Right cardiac atrium (tissue), 5 donors: Measurements from ENCODE around the gene VEPH1. TPM values are rescaled to one million over a fixed set of nuclear protein-coding genes. Genes with fewer than 3 reads are reported as not detected.
A peak's percentile ranks its signal among the peaks of the same experiment; 100 is the strongest.

Experiments used
- ATAC-seq, 2 donors: fragments of 200-7000 bp; cut with Tn5 transposase; one replicate each; pipeline versions ENCODE4 v1.8.0 to v1.9.1; 2020; ENCODE audit warnings: moderate library complexity in 2 of 2, mild to moderate bottlenecking in 1 of 2
- DNase-seq, 3 donors: peaks; one replicate each; pipeline ENCODE4 v3.0.0-alpha.2; 2020
- H3K27ac ChIP-seq: one replicate; pipeline ENCODE4 v1.5.1; 2013; ENCODE audit warnings: mild to moderate bottlenecking, low read length, control low read depth, moderate library complexity
- H3K27me3 ChIP-seq: one replicate; pipeline ENCODE4 v1.6.1; 2013; ENCODE audit not compliant: control insufficient read depth, insufficient read depth
- H3K4me1 ChIP-seq: one replicate; pipeline ENCODE4 v1.6.1; 2013; ENCODE audit warnings: low read length; ENCODE audit not compliant: control insufficient read depth, insufficient read depth
- H3K4me3 ChIP-seq: one replicate; pipeline ENCODE4 v1.5.1; 2013; ENCODE audit warnings: low read length, control low read depth
- H3K9me3 ChIP-seq: one replicate; pipeline ENCODE4 v1.6.1; 2013; ENCODE audit warnings: low read length; ENCODE audit not compliant: control insufficient read depth
- WGBS: extraction: QIAGEN DNeasy Blood & Tissue Kit; methylation state at CpG from one replicate; pipeline ENCODE4 v1.1.7; 2013; 5-methylcytosine and 5-hydroxymethylcytosine counted together
- intact Hi-C, 4 donors: fragments of 100-400 bp; cut with DNase I; formaldehyde crosslinking; loops; one replicate each; pipeline versions ENCODE4 v1.11.0 to v1.14.0; 2022 to 2023
- polyA plus RNA-seq: library from polyadenylated mRNA; stranded (reverse); fragments of 200-250 nt; gene quantifications from one replicate; pipeline ENCODE4 v1.2.3, GENCODE V29; 2013
- total RNA-seq, 4 donors: library from RNA; stranded (reverse); fragmentation: NEBNext Ultra II Directional; extraction: Animal tissue kit (Norgen Biotek cat#: 25700); gene quantifications; one replicate each; pipeline ENCODE4 v1.2.1, GENCODE V29; 2021
- donor health status: healthy with polysubstance abuse.
- donor health status: DM: no; HTN: yes; CAD: no.
- donor health status: DM: no; HTN: no; CAD: no.
- donor health status: DM: no; HTN: yes; CAD: no; lungs with severe emphysema.
- donor health status: DM: yes; HTN: yes; CAD: no.

Gene VEPH1
- total and polyA plus RNA-seq, 5 donors: 0.22 to 0.26 (median 0.25) TPM; not detected in 2

DNA sequence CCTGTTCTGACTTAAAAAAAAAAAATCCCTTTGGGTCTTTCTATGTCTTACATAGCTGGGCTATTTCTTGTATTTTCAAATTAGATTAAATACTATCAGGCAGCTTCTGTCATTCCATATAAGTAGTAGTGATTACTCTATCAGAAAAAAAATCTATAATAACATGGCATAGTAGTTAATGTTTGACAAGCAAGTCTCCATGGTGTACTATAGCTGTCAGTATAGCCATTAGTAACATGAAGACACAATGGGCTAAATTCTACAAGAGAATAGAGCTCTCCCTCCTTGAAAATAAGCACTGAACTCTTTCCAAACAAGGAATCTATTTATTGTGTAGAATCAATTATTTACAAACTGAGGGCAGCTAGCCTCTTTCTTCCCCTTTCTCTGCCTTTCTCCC lies 19.4 kb upstream of the VEPH1 start:
- Histone ChIP-seq H3K4me1 (no peaks in the 10 kb centered on the region), H3K27ac (no peak overlapping the region), H3K4me3 (no peak overlapping the region), H3K27me3 (no peaks in the 10 kb centered on the region), H3K9me3 (no peaks in the 10 kb centered on the region)
- DNase-seq: no peak
- no peak for ATAC-seq
- intact Hi-C loops: no loop called here

- Histone ChIP-seq H3K4me1 (no peaks in the 10 kb centered on the region), H3K9me3 (no peaks in the 10 kb centered on the region), H3K27me3 (no peaks in the 10 kb centered on the region), H3K27ac (no peak overlapping the region), H3K4me3 (no peak overlapping the region)
- ATAC-seq (peak in 1 of 2 donors; percentile 68), DNase-seq (no peak)
- intact Hi-C loops: no loop called here
These were observed 17.4 kb upstream of the VEPH1 start for GRCh38 chr3:157520485-157521150.

DNA sequence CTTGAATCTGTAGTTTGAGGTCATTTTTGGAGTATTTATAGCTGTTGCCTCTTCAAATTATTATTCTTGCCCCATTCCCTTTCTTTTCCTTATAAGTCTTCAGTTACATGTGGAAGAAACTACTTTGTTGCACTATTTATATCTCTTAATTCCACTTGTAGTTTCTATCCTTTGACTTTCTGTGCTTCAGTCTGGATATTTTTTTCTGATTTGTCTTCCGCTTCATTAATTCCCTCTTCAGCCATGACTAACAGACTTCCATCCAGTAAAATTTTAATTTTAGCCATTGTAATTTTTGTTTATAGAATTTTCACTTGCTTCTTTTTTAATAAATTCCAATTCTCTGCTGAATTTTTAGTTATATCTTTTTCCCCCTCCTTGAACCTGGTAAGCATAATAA lies 15.7 kb upstream of the VEPH1 start:
- intact Hi-C loops: no loop called here
- DNase-seq (no peak), ATAC-seq (no peak)
- 93% methylated on average over 1 of the region's 1 CpG for WGBS
- Histone ChIP-seq H3K4me1 (no peaks in the 10 kb centered on the region), H3K27me3 (no peaks in the 10 kb centered on the region), H3K9me3 (no peaks in the 10 kb centered on the region), H3K27ac (no peak overlapping the region), H3K4me3 (no peak overlapping the region)

DNA sequence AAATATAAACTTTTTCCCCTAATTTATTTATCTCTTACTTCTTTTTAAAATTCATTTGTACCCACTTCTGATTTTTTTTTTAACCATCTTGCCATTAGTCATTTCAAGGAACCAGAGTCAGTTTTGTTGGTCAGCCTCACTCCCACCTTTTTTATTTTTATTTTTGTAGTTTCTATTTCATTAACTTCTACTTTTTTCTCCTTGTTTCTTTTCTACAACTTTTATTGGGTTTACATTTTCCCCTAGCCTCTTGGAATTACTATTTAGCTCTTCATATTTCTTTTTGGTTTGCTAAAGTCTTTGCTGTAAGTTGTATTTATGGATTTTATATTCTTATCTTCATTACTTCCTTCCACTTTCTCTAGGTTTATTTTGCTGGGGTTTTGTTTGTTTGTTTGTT lies 13.7 kb upstream of the VEPH1 start:
- H3K27me3 ChIP-seq: no peaks in the 10 kb centered on the region
- H3K4me3 ChIP-seq: no peak overlapping the region
- H3K27ac ChIP-seq: no peak overlapping the region
- no peaks in the 10 kb centered on the region for H3K4me1 ChIP-seq
- DNase-seq (no peak), ATAC-seq (no peak)
- intact Hi-C loops: no loop called here
- no peaks in the 10 kb centered on the region for H3K9me3 ChIP-seq

DNA sequence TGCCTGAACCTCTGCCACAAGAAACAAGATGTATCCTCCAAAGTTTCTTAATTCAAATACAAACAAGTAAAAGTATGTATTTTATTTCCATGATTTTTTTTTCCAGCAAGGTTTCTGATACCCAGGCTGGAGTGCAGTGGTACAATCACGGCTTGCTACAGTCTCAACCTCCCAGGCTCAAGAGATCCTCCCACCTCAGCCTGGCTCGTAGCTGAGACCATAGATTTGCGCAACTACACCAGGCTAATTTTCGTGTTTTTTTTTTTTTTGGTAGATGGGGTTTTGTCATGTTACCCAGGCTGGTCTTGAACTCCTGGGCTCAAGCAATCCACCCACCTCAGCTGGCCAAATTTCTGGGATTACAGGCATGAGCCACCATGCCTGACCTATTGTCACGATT lies 12.2 kb upstream of the VEPH1 start:
- no peaks in the 10 kb centered on the region for H3K9me3 ChIP-seq
- no peak overlapping the region for H3K4me3 ChIP-seq
- 76% methylated on average over 5 of the region's 5 CpGs for WGBS
- no peaks in the 10 kb centered on the region for H3K4me1 ChIP-seq
- H3K27ac ChIP-seq: no peak overlapping the region
- no peak for DNase-seq
- ATAC-seq: no peak
- intact Hi-C loops: no loop called here
- no peaks in the 10 kb centered on the region for H3K27me3 ChIP-seq

GRCh38 chr3:157514371-157514895 lies 11.2 kb upstream of the VEPH1 start:
- H3K27me3 ChIP-seq: no peaks in the 10 kb centered on the region
- ATAC-seq: no peak
- no peak overlapping the region for H3K27ac ChIP-seq
- 68% methylated on average over 4 of the region's 4 CpGs for WGBS
- no peak for DNase-seq
- no peaks in the 10 kb centered on the region for H3K9me3 ChIP-seq
- intact Hi-C loops: no loop called here
- H3K4me3 ChIP-seq: no peak overlapping the region
- H3K4me1 ChIP-seq: no peaks in the 10 kb centered on the region

DNA sequence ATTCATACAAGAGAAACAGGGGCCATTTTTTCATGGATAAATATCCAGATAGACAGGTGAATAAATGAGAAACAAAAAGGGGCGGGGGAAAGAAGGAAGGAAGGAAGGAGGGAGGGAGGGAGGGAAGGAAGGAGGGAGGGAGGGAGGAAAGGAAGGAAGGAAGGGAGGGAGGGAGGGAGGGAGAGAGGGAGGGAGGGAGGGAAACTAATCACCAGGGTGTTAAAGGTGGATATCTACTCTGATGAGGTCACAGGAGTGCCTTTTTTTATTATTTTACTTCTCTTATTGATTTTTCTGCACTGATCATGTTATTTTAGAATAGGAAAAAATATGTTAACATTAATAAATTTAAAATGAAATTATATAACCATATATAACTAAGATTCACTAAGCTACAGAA lies 10.4 kb upstream of the VEPH1 start:
- DNase-seq (no peak), ATAC-seq (no peak)
- Histone ChIP-seq H3K27ac (no peak overlapping the region), H3K4me3 (no peak overlapping the region), H3K4me1 (no peaks in the 10 kb centered on the region), H3K9me3 (no peaks in the 10 kb centered on the region), H3K27me3 (no peaks in the 10 kb centered on the region)
- WGBS: 80% methylated on average over 1 of the region's 1 CpG
- intact Hi-C loops: no loop called here

DNA sequence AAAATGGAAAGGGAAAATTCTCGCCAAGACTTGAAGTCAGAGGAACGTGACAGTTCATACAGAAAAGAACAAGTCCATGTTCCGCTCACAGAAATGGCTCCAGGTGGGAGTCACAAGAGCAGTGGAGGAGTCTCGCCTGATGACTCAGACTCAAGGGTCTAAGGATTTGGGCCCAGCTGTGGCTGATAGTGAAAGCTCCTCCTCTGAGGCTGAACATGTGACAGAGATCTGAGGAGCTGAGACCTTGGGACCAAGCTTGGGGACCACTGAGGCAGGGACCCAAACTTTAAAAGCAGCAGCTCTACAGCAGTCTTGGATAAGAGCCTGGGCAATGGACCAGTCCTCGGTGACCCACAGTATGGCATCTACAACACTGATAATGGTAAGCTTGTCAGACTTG lies 9.3 kb upstream of the VEPH1 start:
- intact Hi-C loops: no loop called here
- ATAC-seq (no peak), DNase-seq (no peak)
- no peaks in the 10 kb centered on the region for H3K4me1 ChIP-seq
- no peaks in the 10 kb centered on the region for H3K9me3 ChIP-seq
- 78% methylated on average over 5 of the region's 5 CpGs for WGBS
- no peak overlapping the region for H3K27ac ChIP-seq
- no peak overlapping the region for H3K4me3 ChIP-seq
- no peaks in the 10 kb centered on the region for H3K27me3 ChIP-seq

GRCh38 chr3:157508461-157508860 lies 5.2 kb upstream of the VEPH1 start:
- Histone ChIP-seq H3K27me3 (no peaks in the 10 kb centered on the region), H3K4me3 (no peak overlapping the region), H3K27ac (no peak overlapping the region), H3K4me1 (no peaks in the 10 kb centered on the region), H3K9me3 (no peaks in the 10 kb centered on the region)
- WGBS: 73% methylated on average over 1 of the region's 1 CpG
- DNase-seq: no peak
- ATAC-seq: no peak
- intact Hi-C loops: no loop called here

GRCh38 chr3:157501863-157502262 lies 1.4 kb downstream of the VEPH1 start:
- WGBS: 61% methylated on average over 4 of the region's 4 CpGs
- Histone ChIP-seq H3K4me1 (no peaks in the 10 kb centered on the region), H3K9me3 (no peaks in the 10 kb centered on the region), H3K27me3 (no peaks in the 10 kb centered on the region), H3K4me3 (no peak overlapping the region), H3K27ac (no peak overlapping the region)
- intact Hi-C loops: no loop called here
- DNase-seq (no peak), ATAC-seq (no peak)

- Histone ChIP-seq H3K4me3 (no peak overlapping the region), H3K27ac (no peak overlapping the region), H3K27me3 (no peaks in the 10 kb centered on the region), H3K4me1 (no peaks in the 10 kb centered on the region), H3K9me3 (no peaks in the 10 kb centered on the region)
- intact Hi-C loops: no loop called here
- DNase-seq (no peak), ATAC-seq (no peak)
- WGBS: 47% methylated on average over 4 of the region's 4 CpGs
These were observed 3.0 kb downstream of the VEPH1 start for GRCh38 chr3:157500232-157500631.
